NT2/D1 (cell line): ENCODE data around the gene ANTXR2.
"Not testable (repeated sequence)": the region's sequence is repeated elsewhere in the genome, so short reads cannot be mapped to it uniquely, and the experiment has no call there.

Source experiments
- DNase-seq: peaks from one replicate; pipeline ENCODE4 v3.0.0-alpha.2; 2011; ENCODE audit warnings: low read depth, low spot score
- H3K27me3 ChIP-seq: 2 replicates; pipeline ENCODE4 v1.6.0; 2011; ENCODE audit warnings: mild to moderate bottlenecking; ENCODE audit not compliant: insufficient read length, insufficient read depth
- H3K36me3 ChIP-seq: 2 replicates; pipeline ENCODE4 v1.6.1; 2011; ENCODE audit warnings: mild to moderate bottlenecking, low read length, mixed read lengths; ENCODE audit not compliant: insufficient read depth, insufficient read length
- H3K4me1 ChIP-seq: 2 replicates; pipeline ENCODE4 v1.5.1; 2011; ENCODE audit not compliant: insufficient read depth, insufficient read length
- H3K4me3 ChIP-seq: 2 replicates; pipeline ENCODE4 v1.5.1; 2011; ENCODE audit warnings: low read depth; ENCODE audit not compliant: insufficient read length
- H3K9ac ChIP-seq: 2 replicates; pipeline ENCODE4 v1.6.0; 2011; ENCODE audit warnings: low read depth; ENCODE audit not compliant: insufficient read length
- H3K9me3 ChIP-seq: 2 replicates; pipeline ENCODE4 v1.5.1; 2011; ENCODE audit warnings: mild to moderate bottlenecking, low read length; ENCODE audit not compliant: insufficient read depth
- SUZ12 ChIP-seq: IDR thresholded peaks from 2 replicates; pipeline ENCODE4 v1.6.1; 2011; ENCODE audit not compliant: insufficient read length, insufficient read depth; ENCODE audit errors: extremely low read depth
- YY1 ChIP-seq: IDR thresholded peaks from 2 replicates; pipeline ENCODE4 v1.6.1; 2011; ENCODE audit not compliant: insufficient read length, insufficient read depth
- ZNF274 ChIP-seq: IDR thresholded peaks from 2 replicates; pipeline ENCODE4 v1.6.1; 2011; ENCODE audit warnings: mild to moderate bottlenecking, low read depth, low read length

Gene ANTXR2

DNA sequence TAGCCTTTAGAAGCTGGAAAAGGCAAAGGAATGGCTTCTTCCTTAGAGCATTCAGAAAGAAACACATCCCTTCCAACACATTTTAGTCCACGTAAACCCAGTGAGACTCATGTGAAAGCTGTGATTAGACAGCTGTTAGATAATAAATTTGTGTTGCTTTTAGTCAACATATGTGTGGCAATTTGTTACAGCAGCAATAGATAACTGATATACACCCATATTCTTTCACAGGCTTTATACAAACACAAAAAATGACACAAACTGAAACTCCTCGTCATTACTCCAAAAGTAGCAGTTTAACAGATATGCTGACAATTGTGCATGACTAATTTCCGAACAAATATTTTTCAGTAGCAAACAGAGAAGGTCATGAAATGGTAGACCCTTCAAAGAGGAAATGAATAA, 65.3 kb downstream of the ANTXR2 start:
- H3K9ac ChIP-seq = no peak overlapping the region
- no peaks in the 10 kb centered on the region for H3K27me3 ChIP-seq
- no peaks in the 10 kb centered on the region for H3K36me3 ChIP-seq
- no peak for DNase-seq
- H3K9me3 ChIP-seq = no peaks in the 10 kb centered on the region; the same call in 1 of the 2 replicates
- H3K4me1 ChIP-seq = no peaks in the 10 kb centered on the region
- no peak for TF ChIP-seq ZNF274
- H3K4me3 ChIP-seq = no peak overlapping the region

DNA sequence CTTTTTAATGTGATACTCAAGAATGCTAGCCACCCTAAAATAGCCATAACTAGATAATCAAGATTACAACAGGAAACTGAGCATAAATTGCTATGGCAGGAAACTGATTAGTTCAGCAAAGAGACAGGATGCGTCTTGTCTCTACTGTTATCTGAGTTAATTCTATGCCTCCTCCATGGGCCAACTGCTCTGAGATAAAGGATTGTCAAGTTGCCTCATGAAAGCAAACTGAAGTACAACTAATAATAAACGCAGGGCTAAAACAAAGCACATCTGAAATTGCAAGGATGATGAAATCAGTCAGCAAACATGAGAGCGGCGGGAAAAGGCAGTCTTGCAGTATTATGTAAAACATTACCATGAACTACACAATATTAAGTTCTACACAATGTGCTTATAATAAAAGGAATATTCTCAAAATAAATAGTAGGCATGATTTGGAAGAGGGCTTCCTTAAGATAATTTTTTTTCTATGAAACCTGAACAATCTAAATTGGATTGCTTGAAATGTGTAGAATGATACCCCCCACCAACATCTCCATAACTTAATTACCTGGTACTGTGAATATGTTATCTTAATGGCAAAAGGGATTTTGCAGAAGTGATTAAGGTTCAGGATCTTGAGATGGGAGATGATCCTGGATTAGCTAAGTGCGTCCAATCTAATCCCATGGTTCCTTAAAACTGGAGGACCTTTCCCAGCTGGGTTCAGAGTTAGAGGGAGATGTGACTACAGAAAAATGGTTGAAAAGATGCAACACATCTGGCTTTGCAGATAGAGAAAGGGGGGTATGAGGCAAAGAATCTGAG, 65.9 kb downstream of the ANTXR2 start:
- Histone ChIP-seq H3K9me3 (no peaks in the 10 kb centered on the region; the same call in 1 of the 2 replicates), H3K27me3 (no peaks in the 10 kb centered on the region), H3K4me1 (no peaks in the 10 kb centered on the region), H3K9ac (no peak overlapping the region), H3K36me3 (no peaks in the 10 kb centered on the region), H3K4me3 (no peak overlapping the region)
- DNase-seq = no peak
- TF ChIP-seq YY1 (no peak), ZNF274 (no peak), SUZ12 (no peak)

DNA sequence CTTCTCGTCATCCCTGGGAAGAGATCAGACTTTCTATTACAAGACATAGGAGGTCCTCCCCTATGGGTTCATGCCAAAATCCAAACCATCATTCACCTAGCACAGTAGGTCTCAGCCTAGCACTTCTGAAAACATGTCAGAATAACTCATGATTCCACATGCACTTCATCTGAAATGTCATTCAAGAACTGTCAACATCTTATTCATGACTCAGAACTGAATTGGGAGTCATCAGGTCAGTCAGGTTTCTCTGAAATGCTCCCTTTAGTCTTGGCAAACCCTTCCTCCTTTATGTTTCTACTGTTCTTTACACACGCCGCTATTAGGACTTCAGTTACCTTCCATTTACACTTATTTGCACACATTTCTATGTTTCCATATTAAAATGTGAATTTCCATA, 67.2 kb downstream of the ANTXR2 start:
- H3K9ac ChIP-seq = no peak overlapping the region
- H3K4me1 ChIP-seq = no peaks in the 10 kb centered on the region
- no peaks in the 10 kb centered on the region for H3K36me3 ChIP-seq
- no peak for DNase-seq
- H3K9me3 ChIP-seq = no peaks in the 10 kb centered on the region; the same call in 1 of the 2 replicates
- TF ChIP-seq YY1 = no peak
- H3K27me3 ChIP-seq = no peaks in the 10 kb centered on the region
- H3K4me3 ChIP-seq = no peak overlapping the region

DNA sequence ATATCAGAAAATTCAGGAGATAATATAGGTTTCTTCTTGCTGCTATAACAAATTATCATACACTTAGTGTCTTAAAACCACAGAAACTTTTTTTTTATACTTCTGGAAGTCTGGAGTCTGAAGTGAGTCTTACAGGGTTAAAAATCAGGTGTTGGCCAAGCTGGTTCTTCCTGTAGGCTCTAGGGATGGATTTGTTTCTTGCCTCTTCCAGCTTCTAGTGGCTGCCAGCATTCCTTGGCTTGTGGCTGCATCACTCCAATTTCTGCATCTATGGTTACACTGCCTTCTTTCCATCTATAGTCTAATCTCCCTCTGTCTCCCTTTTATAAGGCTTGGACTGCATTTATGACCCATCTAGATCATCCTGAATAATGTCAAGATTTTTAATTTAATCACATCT, 68.7 kb downstream of the ANTXR2 start:
- no peak for TF ChIP-seq ZNF274
- no peak for TF ChIP-seq SUZ12
- TF ChIP-seq YY1 = no peak
- H3K27me3 ChIP-seq = no peaks in the 10 kb centered on the region

DNA sequence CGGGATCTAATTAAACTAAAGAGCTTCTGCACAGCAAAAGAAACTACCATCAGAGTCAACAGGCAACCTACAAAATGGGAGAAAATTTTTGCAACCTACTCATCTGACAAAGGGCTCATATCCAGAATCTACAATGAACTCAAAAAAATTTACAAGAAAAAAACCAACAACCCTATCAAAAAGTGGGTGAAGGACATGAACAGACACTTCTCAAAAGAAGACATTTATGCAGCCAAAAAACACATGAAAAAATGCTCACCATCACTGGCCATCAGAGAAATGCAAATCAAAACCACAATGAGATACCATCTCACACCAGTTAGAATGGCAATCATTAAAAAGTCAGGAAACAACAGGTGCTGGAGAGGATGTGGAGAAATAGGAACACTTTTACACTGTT, 70.5 kb downstream of the ANTXR2 start:
- not testable (repeated sequence) for H3K9ac ChIP-seq, H3K9me3 ChIP-seq, H3K4me3 ChIP-seq, H3K4me1 ChIP-seq, H3K27me3 ChIP-seq, H3K36me3 ChIP-seq, DNase-seq

More for the DNA sequence above, 68.7 kb downstream of the ANTXR2 start:
- H3K9me3 ChIP-seq = no peaks in the 10 kb centered on the region; the same call in 1 of the 2 replicates
- no peaks in the 10 kb centered on the region for H3K36me3 ChIP-seq
- no peak overlapping the region for H3K9ac ChIP-seq
- no peak overlapping the region for H3K4me3 ChIP-seq
- no peaks in the 10 kb centered on the region for H3K4me1 ChIP-seq
- no peak for DNase-seq

DNA sequence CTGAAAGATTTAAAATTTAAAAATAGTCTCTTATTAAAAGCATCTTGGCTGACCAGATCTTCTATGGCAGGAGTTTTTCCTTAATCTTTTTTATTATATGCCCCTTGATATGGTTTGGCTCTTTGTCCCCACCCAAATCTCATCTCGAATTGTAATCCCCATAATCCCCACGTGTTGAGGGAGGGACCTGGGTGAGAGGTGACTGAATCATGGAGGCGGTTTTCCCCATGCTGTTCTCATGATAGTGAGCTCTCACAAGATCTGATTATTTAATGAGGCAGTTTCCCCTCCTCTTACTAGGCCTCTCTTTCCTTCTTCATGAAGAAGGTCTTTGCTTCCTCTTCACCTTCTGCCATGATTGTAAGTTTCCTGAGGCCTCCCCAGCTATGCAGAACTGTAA, 74.0 kb downstream of the ANTXR2 start:
- H3K4me3 ChIP-seq, H3K36me3 ChIP-seq, H3K9me3 ChIP-seq, DNase-seq, H3K4me1 ChIP-seq, H3K27me3 ChIP-seq, H3K9ac ChIP-seq: not testable (repeated sequence)

DNA sequence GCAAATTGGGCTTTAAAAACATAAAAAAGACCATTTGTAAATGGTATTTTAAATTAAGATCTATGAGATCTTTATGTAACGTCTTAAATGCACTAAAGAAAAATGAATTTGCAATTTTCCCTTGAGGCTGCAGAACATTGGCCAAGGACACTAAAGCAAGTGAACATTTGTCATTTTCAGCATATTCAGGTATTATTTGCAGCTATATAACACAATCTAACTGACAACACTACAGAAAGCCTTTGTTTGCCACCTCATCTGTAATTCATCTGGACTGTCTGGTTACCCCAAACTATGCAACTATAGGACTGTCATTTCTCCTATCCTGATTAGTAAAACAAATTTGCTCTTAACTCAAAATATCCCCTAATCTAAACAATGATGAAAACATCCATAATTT, 74.8 kb downstream of the ANTXR2 start:
- Histone ChIP-seq H3K4me3 (no peak overlapping the region), H3K4me1 (no peaks in the 10 kb centered on the region), H3K36me3 (no peaks in the 10 kb centered on the region), H3K27me3 (no peaks in the 10 kb centered on the region), H3K9ac (no peak overlapping the region), H3K9me3 (no peaks in the 10 kb centered on the region)
- TF ChIP-seq ZNF274 (no peak), YY1 (no peak), SUZ12 (no peak)
- no peak for DNase-seq

DNA sequence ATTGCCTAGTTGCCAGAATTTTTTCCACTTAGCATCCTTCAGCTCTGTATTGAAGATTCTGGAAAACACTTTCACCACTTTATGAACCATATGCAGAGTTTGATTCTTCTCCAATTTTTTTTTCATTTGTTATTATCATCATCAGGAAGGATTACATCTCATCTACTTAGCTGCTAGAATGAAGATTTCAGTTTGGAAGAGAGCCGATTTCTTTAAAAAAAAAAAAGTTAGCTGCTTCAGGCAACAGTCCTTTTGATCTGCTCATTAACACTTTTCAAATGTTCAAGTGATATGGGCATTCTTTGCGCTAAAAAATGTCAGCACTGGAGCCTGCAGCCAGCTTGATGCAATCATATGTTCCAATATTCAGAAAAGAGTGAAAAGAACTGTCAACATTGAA, 76.2 kb downstream of the ANTXR2 start:
- H3K9ac ChIP-seq = no peak overlapping the region
- no peak overlapping the region for H3K4me3 ChIP-seq
- H3K4me1 ChIP-seq = no peaks in the 10 kb centered on the region
- H3K36me3 ChIP-seq = no peaks in the 10 kb centered on the region
- DNase-seq = no peak
- H3K9me3 ChIP-seq = no peaks in the 10 kb centered on the region
- TF ChIP-seq ZNF274 (no peak), YY1 (no peak), SUZ12 (no peak)
- H3K27me3 ChIP-seq = no peaks in the 10 kb centered on the region
